ENCODE data around the gene FAM169A. TPM values are rescaled to one million over a fixed set of nuclear protein-coding genes. Genes with fewer than 3 reads are reported as not detected.

The FAM169A gene
- total and polyA plus RNA-seq, 2 donors (not counting 1 experiment from before 2014, with no cell fraction given) = 2.1 to 9.4 TPM

GRCh38 chr5:74864823-74865222 lies 1.4 kb downstream of the FAM169A start:
- ChIA-PET CTCF (no interaction called here), POLR2A (no interaction called here)
- Histone ChIP-seq H3K9me3 (ENCODE audit: control extremely low read depth in 1 of 3, control insufficient read depth in 2 of 3, insufficient read depth in 1 of 3, low read length in 2 of 3) (no peaks in the 10 kb centered on the region), H3K4me1 (ENCODE audit: control insufficient read depth in 2 of 2, insufficient read depth in 2 of 2, low read length in 2 of 2) (peaks cover 10 to 14% of the 10 kb centered on the region in 2 donors), H3K9ac (ENCODE audit: low read length) (peak overlapping the region; percentile 72), H3K27ac (ENCODE audit: low read length in 2 of 2) (no peak overlapping the region), H3K4me3 (ENCODE audit: control extremely low read depth in 1 of 5, extremely low read depth in 1 of 5, insufficient read depth in 1 of 5, low read depth in 2 of 5, low read length in 4 of 5) (no peak overlapping the region), H3K4me2 (replicated peaks; ENCODE audit: low read depth, low read length, poor library complexity, severe bottlenecking) (peak overlapping the region; percentile 90), H3K79me2 (ENCODE audit: control insufficient read depth, insufficient read depth, low read length) (peaks cover 25% of the 10 kb centered on the region), H3K27me3 (replicated peaks in 1 of 4; ENCODE audit: control extremely low read depth in 1 of 4, control insufficient read depth in 3 of 4, insufficient read depth in 4 of 4, low read length in 3 of 4) (peaks cover 0 to 16% (median 7%) of the 10 kb centered on the region in 4 experiments), H2AFZ (ENCODE audit: insufficient read depth, low read depth, low read length, poor library complexity, severe bottlenecking) (peak overlapping the region; percentile 91), H3K36me3 (replicated peaks in 1 of 2; ENCODE audit: control extremely low read depth in 1 of 2, control insufficient read depth in 1 of 2, extremely low read depth in 1 of 2, insufficient read depth in 2 of 2, low read length in 1 of 2) (no peaks in the 10 kb centered on the region), H4K20me1 (ENCODE audit: control insufficient read depth, insufficient read depth, low read length, poor library complexity, severe bottlenecking) (no peaks in the 10 kb centered on the region)
- WGBS (ENCODE audit: insufficient coverage) = 81% methylated on average over 5 of the region's 8 CpGs
- intact Hi-C loops (cut with micrococcal nuclease) = no loop called here
- peak overlapping the region; percentile 83 for H3K4me3 Mint-ChIP-seq
- ATAC-seq (ENCODE audit: low read depth) = no peak
- H3K27me3 Mint-ChIP-seq = peaks cover 20% of the 10 kb centered on the region
- H3K9me3 Mint-ChIP-seq (ENCODE audit: insufficient read depth) = no peaks in the 10 kb centered on the region
- no peak for DNase-seq
- peaks cover 26% of the 10 kb centered on the region for H3K4me1 Mint-ChIP-seq
- H3K27ac Mint-ChIP-seq = no peak overlapping the region
- TF ChIP-seq EZH2 (IDR thresholded peaks at IDR 0.05; ENCODE audit: borderline replicate concordance, insufficient read depth, low read depth, low read length, poor library complexity, severe bottlenecking) (no peak), CTCF (IDR thresholded peaks at IDR 0.05) (no peak)

- H3K27me3 Mint-ChIP-seq = peaks cover 20% of the 10 kb centered on the region
- intact Hi-C loops (cut with micrococcal nuclease) = no loop called here
- ChIA-PET CTCF (no interaction called here), POLR2A (no interaction called here)
- Histone ChIP-seq H3K4me1 (ENCODE audit: control insufficient read depth in 2 of 2, insufficient read depth in 2 of 2, low read length in 2 of 2) (peaks cover 10 to 14% of the 10 kb centered on the region in 2 donors), H2AFZ (ENCODE audit: insufficient read depth, low read depth, low read length, poor library complexity, severe bottlenecking) (no peak overlapping the region), H3K79me2 (ENCODE audit: control insufficient read depth, insufficient read depth, low read length) (peaks cover 25% of the 10 kb centered on the region), H3K27ac (ENCODE audit: low read length in 2 of 2) (no peak overlapping the region), H3K4me3 (ENCODE audit: control extremely low read depth in 1 of 5, extremely low read depth in 1 of 5, insufficient read depth in 1 of 5, low read depth in 2 of 5, low read length in 4 of 5) (no peak overlapping the region), H3K9ac (ENCODE audit: low read length) (no peak overlapping the region), H4K20me1 (ENCODE audit: control insufficient read depth, insufficient read depth, low read length, poor library complexity, severe bottlenecking) (no peaks in the 10 kb centered on the region), H3K27me3 (replicated peaks in 1 of 4; ENCODE audit: control extremely low read depth in 1 of 4, control insufficient read depth in 3 of 4, insufficient read depth in 4 of 4, low read length in 3 of 4) (peaks cover 0 to 16% (median 7%) of the 10 kb centered on the region in 4 experiments), H3K36me3 (replicated peaks in 1 of 2; ENCODE audit: control extremely low read depth in 1 of 2, control insufficient read depth in 1 of 2, extremely low read depth in 1 of 2, insufficient read depth in 2 of 2, low read length in 1 of 2) (no peaks in the 10 kb centered on the region), H3K9me3 (ENCODE audit: control extremely low read depth in 1 of 3, control insufficient read depth in 2 of 3, insufficient read depth in 1 of 3, low read length in 2 of 3) (no peaks in the 10 kb centered on the region), H3K4me2 (replicated peaks; ENCODE audit: low read depth, low read length, poor library complexity, severe bottlenecking) (no peak overlapping the region)
- DNase-seq = no peak
- H3K9me3 Mint-ChIP-seq (ENCODE audit: insufficient read depth) = no peaks in the 10 kb centered on the region
- TF ChIP-seq CTCF (IDR thresholded peaks at IDR 0.05) = no peak
- no peak for TF ChIP-seq EZH2 (IDR thresholded peaks at IDR 0.05; ENCODE audit: borderline replicate concordance, insufficient read depth, low read depth, low read length, poor library complexity, severe bottlenecking)
- no peak overlapping the region for H3K27ac Mint-ChIP-seq
- no peak for ATAC-seq (ENCODE audit: low read depth)
- H3K4me1 Mint-ChIP-seq = peaks cover 26% of the 10 kb centered on the region
- H3K4me3 Mint-ChIP-seq = no peak overlapping the region
- no CpG with 5 or more reads among the region's 2 CpGs for WGBS (ENCODE audit: insufficient coverage)
Measured at GRCh38 chr5:74863726-74864125, 2.5 kb downstream of the FAM169A start.
